Measurements from ENCODE around the gene NRIP3.
"Not testable (repeated sequence)": the region's sequence is repeated elsewhere in the genome, so short reads cannot be mapped to it uniquely, and the experiment has no call there.

Gene NRIP3

DNA sequence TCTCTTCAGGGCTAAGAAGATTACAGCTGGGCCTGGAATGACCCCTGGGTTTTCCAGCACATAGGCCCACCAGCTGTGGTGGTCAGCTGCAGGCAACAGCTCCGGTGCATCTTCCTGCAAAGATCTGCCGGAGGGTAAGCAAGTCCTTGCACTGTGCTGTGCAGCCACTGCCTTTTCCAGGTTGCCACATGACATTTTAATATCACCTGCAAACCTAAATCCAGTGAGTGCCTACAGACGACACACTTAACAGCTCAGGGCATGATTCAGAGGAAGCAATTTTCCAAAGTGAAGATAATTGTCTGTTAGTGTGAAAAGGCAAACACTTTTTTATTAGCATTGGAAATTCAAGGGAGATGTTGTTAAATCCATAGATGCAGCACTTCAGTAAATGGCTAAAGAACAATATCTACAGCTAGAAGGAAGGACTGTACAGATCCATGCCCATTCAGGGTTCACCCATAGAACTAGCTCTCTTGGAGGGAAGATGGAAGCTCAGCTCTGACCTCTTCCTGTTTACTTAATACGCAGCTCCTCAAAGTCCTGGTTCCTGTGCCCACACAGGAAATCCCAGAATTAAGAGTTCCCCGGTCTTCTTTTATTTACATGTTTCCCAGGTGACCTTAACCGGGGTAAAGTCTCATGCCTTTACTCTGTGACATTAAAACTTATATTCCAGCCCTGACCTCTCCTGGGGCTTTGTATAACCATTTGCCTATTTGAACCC is 13.3 kb upstream of the NRIP3 start:
- DNase-seq (ENCODE audit: low read depth in 2 of 2), result no peak

- DNase-seq (ENCODE audit: low read depth in 2 of 2), result peak in 1 of 2 donors; percentile 33
Measured at GRCh38 chr11:9015677-9016076, 11.9 kb upstream of the NRIP3 start.

DNA sequence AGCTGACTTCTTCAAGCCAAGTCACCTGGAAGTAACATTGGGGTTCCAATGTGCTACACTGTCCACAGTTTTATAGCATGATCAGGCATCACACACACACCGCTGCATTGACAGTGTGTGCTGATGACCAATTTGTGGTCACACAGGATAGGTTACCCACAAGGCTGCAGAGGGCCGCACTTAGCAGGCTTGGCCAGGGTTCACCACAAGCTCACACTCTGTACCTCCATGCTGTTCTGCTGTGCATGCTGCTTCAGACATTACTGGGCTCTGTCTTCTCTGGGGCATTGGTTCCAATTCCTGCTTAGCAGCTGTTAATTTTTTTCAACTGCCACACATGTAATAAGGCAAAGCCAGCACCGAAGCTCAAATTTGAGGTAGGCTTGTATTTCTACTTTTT is 11.0 kb upstream of the NRIP3 start:
- DNase-seq (ENCODE audit: low read depth in 2 of 2), result no peak

- no peak for DNase-seq (ENCODE audit: low read depth in 2 of 2)
Measured at GRCh38 chr11:9013373-9013772, 9.6 kb upstream of the NRIP3 start.

DNA sequence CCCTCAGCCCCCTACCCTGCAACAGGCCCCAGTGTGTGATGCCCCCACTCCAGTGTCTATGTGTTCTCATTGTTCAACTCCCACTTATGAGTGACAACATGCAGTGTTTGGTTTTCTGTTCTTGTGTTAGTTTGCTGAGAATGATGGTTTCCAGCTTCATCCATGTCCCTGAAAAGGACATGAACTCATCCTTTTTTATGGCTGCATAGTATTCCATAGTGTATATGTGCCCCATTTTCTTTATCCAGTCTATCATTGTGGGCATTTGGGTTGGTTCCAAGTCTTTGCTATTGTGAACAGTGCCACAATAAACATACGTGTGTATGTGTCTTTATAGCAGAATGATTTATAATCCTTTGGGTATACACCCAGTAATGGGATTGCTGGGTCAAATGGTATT is 5.7 kb upstream of the NRIP3 start:
- DNase-seq (ENCODE audit: low read depth in 2 of 2), result not testable (repeated sequence)

DNA sequence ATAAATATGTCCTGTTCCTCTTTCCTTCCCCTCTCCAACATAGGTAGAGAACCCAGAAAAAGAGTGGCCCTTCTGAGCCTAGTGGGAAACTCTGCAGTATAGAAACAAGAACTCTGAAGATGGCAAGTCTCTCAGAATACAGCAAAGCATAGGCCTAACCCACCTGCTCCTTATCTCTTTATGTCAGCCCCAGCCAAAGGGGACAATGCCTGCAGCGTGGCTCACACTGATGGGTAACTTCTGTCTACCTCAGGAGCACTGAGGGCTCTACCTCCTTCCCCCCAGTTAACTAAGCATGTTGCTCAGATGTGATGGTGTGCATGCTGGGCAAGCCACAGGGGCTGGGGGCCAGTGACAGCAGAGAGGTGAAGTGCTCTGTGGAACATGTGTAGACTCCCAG is 4.9 kb upstream of the NRIP3 start:
- DNase-seq (ENCODE audit: low read depth in 2 of 2), result no peak

DNA sequence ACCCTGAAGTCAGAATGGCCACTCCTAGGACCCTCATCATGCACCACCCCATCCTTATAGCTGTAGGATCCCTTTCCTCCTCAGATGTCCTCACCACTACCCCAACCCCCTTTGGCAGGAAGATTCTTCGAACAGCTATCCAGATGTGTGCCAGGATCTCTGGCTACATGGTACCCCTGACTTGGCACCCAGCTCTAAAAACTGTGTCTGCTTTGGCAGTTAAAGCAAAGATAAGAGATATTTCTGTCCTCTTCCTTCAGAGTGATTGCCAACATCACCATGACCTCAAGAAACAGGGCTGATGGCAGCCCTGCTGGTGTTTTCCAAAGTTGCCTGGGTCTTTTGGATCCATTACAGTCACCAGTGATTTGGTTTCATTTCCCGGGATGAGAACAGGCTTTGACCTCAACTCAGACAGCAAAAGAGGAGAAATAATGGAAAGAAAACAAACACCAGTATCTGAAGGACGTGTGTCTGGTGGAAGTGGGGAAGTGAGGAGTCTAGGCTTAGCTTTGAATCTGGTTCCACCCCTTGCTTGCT is 4.3 kb upstream of the NRIP3 start:
- DNase-seq (ENCODE audit: low read depth in 2 of 2), result no peak

DNA sequence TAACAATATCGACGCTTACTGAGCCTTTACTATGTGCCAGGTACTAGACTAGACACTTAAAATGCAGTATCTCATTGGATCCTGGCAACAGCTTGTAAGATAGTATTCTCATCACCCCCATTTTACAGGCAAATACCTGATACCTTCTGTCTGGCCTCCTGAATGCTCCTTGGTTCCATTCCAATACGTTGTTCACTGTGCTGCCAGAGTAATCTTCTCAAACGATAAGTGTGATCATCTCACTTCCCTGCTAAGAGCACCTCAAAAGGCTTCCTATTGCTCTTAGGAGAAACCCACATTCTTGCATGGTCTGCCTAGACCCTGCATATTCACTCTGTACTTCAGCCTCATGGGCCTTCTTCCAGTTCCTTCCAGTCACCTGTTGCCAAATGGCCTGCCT is 1.3 kb upstream of the NRIP3 start:
- no peak for DNase-seq (ENCODE audit: low read depth in 2 of 2)

DNA sequence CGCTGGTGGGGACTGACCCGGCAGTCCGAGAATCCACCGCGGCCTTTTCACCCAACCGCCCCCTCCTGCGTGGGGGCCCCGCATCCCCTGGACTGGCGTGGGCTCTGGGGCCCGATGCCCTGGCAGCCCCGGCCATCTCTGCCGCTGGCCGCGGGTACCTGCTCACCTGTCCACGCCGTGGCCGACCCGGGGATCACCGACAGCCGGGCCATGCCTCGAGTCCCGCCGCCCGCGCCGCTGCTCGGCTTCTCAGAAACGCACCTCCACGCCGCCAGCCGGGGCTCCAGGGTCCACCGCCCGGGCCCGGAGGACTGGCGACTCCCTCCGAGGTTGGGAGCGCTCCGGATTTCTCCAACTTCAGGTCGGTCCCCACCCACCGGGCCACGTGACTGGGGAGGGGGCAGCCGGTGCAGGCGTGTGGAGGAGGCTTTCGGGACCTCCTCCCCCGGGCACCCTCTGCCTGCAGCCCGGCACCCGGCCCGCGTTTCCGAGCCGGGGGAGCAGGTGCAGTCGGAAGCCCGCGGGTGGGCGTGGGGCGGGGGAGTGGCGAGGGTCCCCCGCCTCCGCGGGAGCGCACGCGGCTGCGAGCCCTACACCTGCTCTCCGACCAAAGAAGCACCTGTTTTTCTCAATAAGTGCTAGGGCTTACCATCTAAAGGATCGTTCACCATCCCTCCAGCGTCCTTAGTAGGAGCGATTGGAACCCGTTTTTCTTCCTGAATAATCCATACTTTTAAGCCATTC is 554 bp upstream of the NRIP3 start:
- DNase-seq (ENCODE audit: low read depth in 2 of 2), result no peak

DNA sequence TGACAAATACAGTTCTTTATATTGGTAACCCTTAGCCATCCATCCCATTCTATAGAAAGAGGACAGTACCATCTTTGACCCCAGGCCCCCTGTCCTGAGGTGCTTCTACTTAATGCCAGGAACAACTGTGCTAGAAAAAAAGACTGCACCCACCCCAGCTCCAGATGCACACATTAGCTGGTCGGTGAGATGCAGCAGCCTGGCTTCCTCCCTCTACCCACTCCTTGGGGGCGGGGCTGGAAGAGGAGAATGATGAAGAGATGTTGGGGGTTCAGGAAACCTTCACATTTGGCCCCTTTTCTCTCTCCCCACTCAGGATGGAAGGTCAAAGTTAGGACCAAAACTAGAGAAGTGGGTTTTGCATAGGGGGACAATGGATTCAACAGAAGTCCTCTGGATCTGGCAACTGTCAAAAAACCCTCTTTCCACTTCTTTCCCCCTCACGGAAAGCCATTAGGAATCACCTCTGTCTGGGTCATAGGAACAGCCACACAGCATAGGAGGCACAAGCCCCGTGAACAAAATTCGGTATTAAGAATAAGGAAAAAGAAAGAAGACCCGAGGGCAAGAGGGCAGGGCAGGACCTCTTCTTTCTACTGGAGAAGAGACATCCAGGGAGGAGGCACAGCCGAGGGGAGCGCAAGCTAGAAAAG is 755 bp downstream of the NRIP3 start:
- no peak for DNase-seq (ENCODE audit: low read depth in 2 of 2)

- DNase-seq (ENCODE audit: low read depth in 2 of 2), result peak in 1 of 2 donors; percentile 29
Measured at GRCh38 chr11:9001736-9002135, 2.1 kb downstream of the NRIP3 start.

- DNase-seq (ENCODE audit: low read depth in 2 of 2), result no peak
Measured at GRCh38 chr11:8998017-8998416, 5.8 kb downstream of the NRIP3 start.

DNA sequence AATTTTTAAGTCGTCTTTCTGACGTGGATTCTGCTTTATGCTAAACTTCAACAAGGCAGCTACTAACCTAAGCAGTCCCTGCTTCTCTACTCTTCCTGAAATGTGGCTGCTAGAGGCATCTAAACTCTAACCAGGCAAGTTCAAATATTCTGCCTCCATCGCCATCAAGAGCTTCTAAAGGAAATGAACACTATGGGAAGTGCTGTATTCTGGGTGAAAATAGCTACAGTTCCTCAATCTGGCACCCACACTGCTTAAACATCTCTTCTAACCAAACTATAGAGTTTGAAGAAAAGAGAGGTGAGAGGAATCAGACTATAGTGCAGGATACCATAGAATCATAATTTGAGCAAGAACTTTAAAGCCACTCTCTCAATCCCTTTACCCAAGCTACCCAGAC is 6.3 kb downstream of the NRIP3 start:
- no peak for DNase-seq (ENCODE audit: low read depth in 2 of 2)

DNA sequence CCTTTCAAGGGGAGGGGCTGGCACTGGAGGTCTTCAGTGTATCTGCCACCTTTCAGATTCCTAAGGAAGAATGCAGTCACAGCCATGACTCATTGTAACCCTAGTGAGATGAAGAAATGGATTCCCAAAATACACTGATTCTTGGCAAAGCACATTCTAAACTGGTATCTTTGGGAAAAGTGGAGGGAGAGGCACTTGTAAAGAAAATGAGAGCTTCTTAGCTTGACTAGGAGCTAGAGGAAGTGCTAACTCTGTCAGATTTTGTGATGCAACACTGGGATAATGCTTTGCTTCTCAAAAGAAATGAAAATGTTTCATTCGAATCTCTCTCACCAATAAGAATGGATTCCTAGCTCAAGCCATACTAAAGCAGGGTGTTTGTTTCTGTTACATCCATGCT is 14.3 kb downstream of the NRIP3 start:
- DNase-seq (ENCODE audit: low read depth in 2 of 2), result no peak

DNA sequence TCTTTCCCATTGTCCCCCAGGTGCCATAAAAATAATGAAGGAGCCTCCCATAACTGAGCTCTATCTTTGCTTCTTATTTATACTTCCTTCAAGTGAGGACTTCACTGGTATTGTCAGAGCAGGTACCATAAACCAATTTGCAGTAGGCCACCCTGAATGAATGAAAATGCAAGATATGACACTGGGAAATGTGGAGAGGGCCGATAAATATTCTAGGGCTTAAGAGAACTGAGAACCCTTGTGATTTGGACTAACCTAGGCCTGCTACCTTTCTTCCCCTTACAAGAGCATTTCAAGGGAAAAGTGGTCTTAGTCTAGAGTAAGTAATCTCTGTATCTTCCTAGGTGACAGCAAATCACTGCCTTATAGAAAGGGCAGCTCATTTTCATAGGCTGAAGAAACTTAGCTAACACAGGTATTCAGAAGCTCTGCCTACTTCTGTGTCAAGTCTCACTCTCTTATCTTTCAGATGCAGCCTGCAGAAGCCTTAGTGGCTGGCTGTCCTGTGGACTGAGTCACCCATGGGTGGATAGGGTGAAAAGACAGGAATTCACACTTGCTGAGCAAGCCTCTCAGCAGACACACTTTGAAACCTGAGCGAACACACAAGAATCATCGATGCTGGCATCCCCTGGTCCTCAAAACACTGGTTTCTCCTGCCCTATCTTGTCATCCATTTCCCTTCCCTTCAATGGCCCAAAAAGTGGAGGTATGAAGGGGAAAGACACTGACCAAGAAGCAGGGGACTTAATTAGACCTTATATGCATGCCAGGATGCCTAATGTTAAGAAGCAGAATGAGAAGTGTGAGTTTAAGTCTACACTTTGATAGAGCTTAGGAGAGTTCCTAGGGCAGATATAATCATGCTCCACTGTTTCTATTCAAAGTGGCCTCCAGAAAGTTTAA is 15.2 kb downstream of the NRIP3 start:
- DNase-seq (ENCODE audit: low read depth in 2 of 2), result no peak

GRCh38 chr11:8987446-8987845 is 16.4 kb downstream of the NRIP3 start:
- DNase-seq (ENCODE audit: low read depth in 2 of 2), result no peak

DNA sequence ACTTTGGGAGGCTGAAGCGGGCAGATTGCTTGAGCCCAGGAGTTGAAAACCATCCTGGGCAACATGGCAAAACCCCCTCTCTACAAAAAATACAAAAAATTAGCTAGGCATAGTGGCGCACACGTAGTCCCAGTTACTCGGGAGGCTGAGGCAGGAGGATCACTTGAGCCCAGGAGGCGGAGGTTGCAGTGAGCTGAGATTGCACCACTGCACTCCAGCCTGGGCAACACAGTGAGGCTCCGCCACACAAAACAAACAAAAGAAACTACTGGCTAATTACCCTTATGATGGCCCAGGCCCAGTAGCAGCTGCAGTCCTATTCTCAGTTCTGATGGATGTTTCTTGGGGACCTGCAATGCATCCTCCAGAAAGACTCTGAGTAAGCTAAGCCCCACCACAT is 17.0 kb downstream of the NRIP3 start:
- DNase-seq (ENCODE audit: low read depth in 2 of 2), result not testable (repeated sequence)

DNA sequence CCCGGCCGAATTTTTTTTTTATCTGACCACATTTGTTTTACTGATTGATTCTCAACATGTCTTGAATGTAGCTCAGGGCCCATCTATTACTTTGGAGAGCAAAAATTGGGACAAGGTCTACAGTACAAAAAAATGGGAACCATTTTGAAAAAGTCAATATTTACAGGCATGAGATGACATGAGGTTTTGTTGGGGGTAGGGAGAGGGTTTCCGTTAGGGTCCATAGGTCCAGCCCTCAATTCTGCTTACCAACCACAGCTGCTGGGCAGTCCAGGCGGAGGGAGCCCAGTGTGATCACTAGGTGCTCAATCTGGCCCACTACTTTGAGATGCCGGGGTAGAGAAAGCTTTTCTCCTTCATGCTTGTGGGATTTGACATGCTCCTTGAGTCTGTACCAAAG is 18.3 kb downstream of the NRIP3 start:
- no peak for DNase-seq (ENCODE audit: low read depth in 2 of 2)

DNA sequence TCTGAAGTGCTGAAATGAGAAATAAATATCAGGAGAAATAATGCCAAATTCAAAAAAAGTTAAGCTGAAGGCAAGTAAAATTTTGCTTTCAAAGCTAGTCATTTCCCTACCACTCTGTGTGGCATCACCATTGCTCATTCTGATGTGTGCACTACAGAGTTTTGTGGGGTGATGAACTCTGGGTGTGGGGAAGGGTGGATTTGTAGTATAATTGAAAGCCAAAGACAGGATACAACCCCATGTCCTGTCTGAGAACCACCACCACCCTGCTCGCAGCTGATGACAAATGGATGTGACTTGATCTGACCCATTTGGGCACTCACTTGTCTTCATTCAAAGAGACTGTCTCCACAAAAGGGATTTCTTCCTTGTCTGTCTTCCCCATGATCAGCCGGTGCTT is 20.2 kb downstream of the NRIP3 start:
- no peak for DNase-seq (ENCODE audit: low read depth in 2 of 2)

- no peak for DNase-seq (ENCODE audit: low read depth in 2 of 2)
Measured at GRCh38 chr11:8980485-8980884, 23.3 kb downstream of the NRIP3 start.

DNA sequence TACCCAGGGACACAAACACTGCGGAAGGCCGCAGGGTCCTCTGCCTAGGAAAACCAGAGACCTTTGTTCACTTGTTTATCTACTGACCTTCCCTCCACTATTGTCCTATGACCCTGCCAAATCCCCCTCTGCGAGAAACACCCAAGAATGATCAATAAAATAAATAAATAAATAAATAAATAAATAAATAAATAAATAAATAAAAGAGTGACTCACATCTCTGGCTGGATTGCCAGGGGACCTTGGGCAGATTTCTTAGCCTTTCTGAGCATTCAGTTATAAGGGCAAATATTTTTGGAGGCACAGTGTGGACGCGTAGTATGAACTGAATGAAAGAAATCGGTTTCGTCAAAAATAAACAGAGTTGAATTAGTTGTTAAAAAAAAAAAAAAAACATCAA is 24.4 kb downstream of the NRIP3 start:
- DNase-seq (ENCODE audit: low read depth in 2 of 2), result not testable (repeated sequence)

- DNase-seq (ENCODE audit: low read depth in 2 of 2), result no peak
Measured at GRCh38 chr11:8973121-8973520, 30.7 kb downstream of the NRIP3 start.
